ENCODE results near the gene CTSH. TPM values are rescaled to one million over a fixed set of nuclear protein-coding genes. Genes with fewer than 3 reads are reported as not detected.
A peak's percentile ranks its signal among the peaks of the same experiment; 100 is the strongest.

Gene CTSH
- total and polyA plus RNA-seq, 2 experiments from 2014 or later: 19.7 to 19.9 TPM

DNA sequence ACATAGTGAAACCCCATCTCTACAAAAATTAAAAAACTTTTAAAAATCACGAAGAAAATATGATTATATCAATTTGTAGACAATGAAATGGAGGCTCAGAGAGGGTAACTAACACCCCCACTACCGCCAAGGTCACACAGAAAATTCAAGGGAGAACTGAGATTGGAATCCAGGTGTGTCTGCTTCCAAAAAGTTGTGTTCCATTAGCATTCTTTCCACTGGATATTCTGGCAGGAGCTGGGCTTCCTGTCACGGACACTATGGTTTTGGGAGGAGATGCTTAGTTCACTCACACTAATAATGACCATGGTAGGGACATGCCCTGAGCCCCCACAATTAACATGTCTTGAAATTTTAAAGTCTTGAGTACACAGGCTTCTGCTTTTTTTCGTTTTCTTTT lies 28.8 kb downstream of the CTSH start (continued):
- TF ChIP-seq, protein P1, sequence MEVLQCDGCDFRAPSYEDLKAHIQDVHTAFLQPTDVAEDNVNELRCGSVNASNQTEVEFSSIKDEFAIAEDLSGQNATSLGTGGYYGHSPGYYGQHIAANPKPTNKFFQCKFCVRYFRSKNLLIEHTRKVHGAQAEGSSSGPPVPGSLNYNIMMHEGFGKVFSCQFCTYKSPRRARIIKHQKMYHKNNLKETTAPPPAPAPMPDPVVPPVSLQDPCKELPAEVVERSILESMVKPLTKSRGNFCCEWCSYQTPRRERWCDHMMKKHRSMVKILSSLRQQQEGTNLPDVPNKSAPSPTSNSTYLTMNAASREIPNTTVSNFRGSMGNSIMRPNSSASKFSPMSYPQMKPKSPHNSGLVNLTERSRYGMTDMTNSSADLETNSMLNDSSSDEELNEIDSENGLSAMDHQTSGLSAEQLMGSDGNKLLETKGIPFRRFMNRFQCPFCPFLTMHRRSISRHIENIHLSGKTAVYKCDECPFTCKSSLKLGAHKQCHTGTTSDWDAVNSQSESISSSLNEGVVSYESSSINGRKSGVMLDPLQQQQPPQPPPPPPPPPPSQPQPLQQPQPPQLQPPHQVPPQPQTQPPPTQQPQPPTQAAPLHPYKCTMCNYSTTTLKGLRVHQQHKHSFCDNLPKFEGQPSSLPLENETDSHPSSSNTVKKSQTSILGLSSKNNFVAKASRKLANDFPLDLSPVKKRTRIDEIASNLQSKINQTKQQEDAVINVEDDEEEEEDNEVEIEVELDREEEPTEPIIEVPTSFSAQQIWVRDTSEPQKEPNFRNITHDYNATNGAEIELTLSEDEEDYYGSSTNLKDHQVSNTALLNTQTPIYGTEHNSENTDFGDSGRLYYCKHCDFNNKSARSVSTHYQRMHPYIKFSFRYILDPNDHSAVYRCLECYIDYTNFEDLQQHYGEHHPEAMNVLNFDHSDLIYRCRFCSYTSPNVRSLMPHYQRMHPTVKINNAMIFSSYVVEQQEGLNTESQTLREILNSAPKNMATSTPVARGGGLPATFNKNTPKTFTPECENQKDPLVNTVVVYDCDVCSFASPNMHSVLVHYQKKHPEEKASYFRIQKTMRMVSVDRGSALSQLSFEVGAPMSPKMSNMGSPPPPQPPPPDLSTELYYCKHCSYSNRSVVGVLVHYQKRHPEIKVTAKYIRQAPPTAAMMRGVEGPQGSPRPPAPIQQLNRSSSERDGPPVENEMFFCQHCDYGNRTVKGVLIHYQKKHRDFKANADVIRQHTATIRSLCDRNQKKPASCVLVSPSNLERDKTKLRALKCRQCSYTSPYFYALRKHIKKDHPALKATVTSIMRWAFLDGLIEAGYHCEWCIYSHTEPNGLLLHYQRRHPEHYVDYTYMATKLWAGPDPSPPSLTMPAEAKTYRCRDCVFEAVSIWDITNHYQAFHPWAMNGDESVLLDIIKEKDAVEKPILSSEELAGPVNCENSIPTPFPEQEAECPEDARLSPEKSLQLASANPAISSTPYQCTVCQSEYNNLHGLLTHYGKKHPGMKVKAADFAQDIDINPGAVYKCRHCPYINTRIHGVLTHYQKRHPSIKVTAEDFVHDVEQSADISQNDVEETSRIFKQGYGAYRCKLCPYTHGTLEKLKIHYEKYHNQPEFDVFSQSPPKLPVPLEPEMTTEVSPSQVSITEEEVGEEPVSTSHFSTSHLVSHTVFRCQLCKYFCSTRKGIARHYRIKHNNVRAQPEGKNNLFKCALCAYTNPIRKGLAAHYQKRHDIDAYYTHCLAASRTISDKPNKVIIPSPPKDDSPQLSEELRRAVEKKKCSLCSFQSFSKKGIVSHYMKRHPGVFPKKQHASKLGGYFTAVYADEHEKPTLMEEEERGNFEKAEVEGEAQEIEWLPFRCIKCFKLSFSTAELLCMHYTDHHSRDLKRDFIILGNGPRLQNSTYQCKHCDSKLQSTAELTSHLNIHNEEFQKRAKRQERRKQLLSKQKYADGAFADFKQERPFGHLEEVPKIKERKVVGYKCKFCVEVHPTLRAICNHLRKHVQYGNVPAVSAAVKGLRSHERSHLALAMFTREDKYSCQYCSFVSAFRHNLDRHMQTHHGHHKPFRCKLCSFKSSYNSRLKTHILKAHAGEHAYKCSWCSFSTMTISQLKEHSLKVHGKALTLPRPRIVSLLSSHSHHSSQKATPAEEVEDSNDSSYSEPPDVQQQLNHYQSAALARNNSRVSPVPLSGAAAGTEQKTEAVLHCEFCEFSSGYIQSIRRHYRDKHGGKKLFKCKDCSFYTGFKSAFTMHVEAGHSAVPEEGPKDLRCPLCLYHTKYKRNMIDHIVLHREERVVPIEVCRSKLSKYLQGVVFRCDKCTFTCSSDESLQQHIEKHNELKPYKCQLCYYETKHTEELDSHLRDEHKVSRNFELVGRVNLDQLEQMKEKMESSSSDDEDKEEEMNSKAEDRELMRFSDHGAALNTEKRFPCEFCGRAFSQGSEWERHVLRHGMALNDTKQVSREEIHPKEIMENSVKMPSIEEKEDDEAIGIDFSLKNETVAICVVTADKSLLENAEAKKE (CRISPR knock-in tag; IDR thresholded peaks at IDR 0.05): no peak
- TF ChIP-seq EZH2 (IDR thresholded peaks at IDR 0.05; ENCODE audit: low read depth, unreplicated experiment): no peak

DNA sequence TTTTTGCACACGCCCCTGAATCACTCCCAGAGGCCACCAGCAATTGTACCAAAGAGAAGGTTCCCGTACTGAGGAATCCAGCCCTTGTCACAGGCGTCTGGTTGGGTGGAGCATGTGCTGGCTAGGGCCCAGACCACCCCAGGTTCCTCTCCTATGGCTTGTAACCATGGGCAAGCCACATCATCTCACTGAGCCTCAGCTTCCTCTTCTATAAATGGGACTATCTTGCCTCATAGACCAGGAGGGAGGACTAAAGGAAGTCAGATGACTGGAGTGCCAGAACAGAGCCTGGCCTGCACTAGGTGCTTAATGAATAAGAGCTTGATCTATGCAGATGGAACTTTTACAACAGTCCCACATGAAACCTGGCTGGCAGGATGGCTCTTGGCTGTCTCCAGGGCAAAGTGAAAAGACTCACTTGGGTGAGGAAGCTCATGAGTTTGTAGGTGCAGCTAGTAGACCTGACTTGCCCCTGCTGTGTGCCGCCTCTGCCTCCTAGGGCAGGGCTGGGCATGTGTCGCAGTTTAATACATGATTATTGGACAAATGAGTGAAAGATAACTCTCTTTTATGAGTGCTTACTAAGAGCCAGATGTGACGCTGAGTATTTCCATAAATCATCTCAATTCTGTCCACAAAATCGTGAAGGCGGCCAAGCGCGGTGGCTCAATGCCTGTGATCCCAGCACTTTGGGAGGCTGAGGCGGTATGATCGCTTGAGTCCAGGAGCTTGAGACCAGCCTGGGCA lies 29.3 kb downstream of the CTSH start:
- H3K4me1 Mint-ChIP-seq: peaks cover 5% of the 10 kb centered on the region; the same call in 1 of the 3 replicates
- H3K9me2 ChIP-seq (ENCODE audit: insufficient read depth): no peaks in the 10 kb centered on the region
- no peak for DNase-seq (ENCODE audit: low spot score)
- 0 out of 2 replicates have a peak overlapping the region, but pooled peaks have one; percentile 45 for H3K27ac ChIP-seq (ENCODE audit: low read depth)
- H4K20me1 ChIP-seq (replicated peaks; ENCODE audit: insufficient read depth): peaks cover 18% of the 10 kb centered on the region; the same call in 1 of the 2 replicates
- H3K27me3 Mint-ChIP-seq (ENCODE audit: insufficient read depth, low read depth, poor library complexity): peaks cover 3% of the 10 kb centered on the region
- H3K4me3 ChIP-seq: no peak overlapping the region
- H3K36me3 Mint-ChIP-seq (ENCODE audit: low read depth): peaks cover 37% of the 10 kb centered on the region
- H3K79me2 ChIP-seq (replicated peaks; ENCODE audit: insufficient read depth): peaks cover 20% of the 10 kb centered on the region
- H3K4me1 ChIP-seq (ENCODE audit: insufficient read depth): no peaks in the 10 kb centered on the region
- no peaks in the 10 kb centered on the region for H3K9me3 Mint-ChIP-seq
- H2AFZ ChIP-seq: no peak overlapping the region
- no peak overlapping the region for H3K4me3 Mint-ChIP-seq
- peaks cover 5% of the 10 kb centered on the region for H3K36me3 ChIP-seq (ENCODE audit: insufficient read depth)
- no peaks in the 10 kb centered on the region for H3K27me3 ChIP-seq (ENCODE audit: insufficient read depth)
- no peak for ATAC-seq
- no peak overlapping the region; the same call in 1 of the 2 replicates for H3K27ac Mint-ChIP-seq
- no peaks in the 10 kb centered on the region for H3F3A ChIP-seq (replicated peaks; ENCODE audit: low read depth)
- H3K4me2 ChIP-seq: no peak overlapping the region
- TF ChIP-seq EZH2phosphoT487 (IDR thresholded peaks at IDR 0.05; ENCODE audit: unreplicated experiment) (no peak), CREB1 (CRISPR knock-in tag; IDR thresholded peaks at IDR 0.05; ENCODE audit: low read depth) (no peak), NANOG (IDR thresholded peaks at IDR 0.05; ENCODE audit: borderline replicate concordance) (no peak)
- TF ChIP-seq, protein P2, sequence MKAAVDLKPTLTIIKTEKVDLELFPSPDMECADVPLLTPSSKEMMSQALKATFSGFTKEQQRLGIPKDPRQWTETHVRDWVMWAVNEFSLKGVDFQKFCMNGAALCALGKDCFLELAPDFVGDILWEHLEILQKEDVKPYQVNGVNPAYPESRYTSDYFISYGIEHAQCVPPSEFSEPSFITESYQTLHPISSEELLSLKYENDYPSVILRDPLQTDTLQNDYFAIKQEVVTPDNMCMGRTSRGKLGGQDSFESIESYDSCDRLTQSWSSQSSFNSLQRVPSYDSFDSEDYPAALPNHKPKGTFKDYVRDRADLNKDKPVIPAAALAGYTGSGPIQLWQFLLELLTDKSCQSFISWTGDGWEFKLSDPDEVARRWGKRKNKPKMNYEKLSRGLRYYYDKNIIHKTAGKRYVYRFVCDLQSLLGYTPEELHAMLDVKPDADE (IDR thresholded peaks at IDR 0.05): no peak
- TF ChIP-seq, protein P3, sequence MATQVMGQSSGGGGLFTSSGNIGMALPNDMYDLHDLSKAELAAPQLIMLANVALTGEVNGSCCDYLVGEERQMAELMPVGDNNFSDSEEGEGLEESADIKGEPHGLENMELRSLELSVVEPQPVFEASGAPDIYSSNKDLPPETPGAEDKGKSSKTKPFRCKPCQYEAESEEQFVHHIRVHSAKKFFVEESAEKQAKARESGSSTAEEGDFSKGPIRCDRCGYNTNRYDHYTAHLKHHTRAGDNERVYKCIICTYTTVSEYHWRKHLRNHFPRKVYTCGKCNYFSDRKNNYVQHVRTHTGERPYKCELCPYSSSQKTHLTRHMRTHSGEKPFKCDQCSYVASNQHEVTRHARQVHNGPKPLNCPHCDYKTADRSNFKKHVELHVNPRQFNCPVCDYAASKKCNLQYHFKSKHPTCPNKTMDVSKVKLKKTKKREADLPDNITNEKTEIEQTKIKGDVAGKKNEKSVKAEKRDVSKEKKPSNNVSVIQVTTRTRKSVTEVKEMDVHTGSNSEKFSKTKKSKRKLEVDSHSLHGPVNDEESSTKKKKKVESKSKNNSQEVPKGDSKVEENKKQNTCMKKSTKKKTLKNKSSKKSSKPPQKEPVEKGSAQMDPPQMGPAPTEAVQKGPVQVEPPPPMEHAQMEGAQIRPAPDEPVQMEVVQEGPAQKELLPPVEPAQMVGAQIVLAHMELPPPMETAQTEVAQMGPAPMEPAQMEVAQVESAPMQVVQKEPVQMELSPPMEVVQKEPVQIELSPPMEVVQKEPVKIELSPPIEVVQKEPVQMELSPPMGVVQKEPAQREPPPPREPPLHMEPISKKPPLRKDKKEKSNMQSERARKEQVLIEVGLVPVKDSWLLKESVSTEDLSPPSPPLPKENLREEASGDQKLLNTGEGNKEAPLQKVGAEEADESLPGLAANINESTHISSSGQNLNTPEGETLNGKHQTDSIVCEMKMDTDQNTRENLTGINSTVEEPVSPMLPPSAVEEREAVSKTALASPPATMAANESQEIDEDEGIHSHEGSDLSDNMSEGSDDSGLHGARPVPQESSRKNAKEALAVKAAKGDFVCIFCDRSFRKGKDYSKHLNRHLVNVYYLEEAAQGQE (IDR thresholded peaks at IDR 0.05; ENCODE audit: unreplicated experiment): no peak
